Sciatic nerve (tissue), 2 donors: ENCODE results near the gene SLC30A3. TPM values are rescaled to one million over a fixed set of nuclear protein-coding genes. Genes with fewer than 3 reads are reported as not detected.

ENCODE experiments used
- ATAC-seq: fragments of 200-7000 bp; cut with Tn5 transposase; one replicate; pipeline ENCODE4 v1.9.1; 2020; ENCODE audit warnings: mild to moderate bottlenecking, moderate library complexity
- DNase-seq: peaks from one replicate; pipeline ENCODE4 v3.0.0-alpha.2; 2020; ENCODE audit warnings: low spot score
- intact Hi-C: fragments of 100-400 bp; cut with DNase I; formaldehyde crosslinking; loops from one replicate; pipeline ENCODE4 v1.14.2; 2022
- total RNA-seq: library from RNA; stranded (reverse); fragmentation: NEBNext Ultra II Directional; extraction: Animal tissue kit (Norgen Biotek cat#: 25700); gene quantifications from one replicate; pipeline ENCODE4 v1.2.1, GENCODE V29; 2021
- donor health status: DM: no; HTN: no; CAD: no.
- donor health status: DM: no; HTN: no; CAD: no.

The SLC30A3 gene
- total RNA-seq, 1 donor from 2014 or later, result not detected

- intact Hi-C loops, result loop anchor here (5.0 kb wide), 1 partner anchor 876 kb away; no protein-coding TSS in a partner anchor
- no peak for DNase-seq
- ATAC-seq, result peak; percentile 34
Observed at GRCh38 chr2:27212626-27213471, 50.0 kb downstream of the SLC30A3 start.

- DNase-seq (peak; percentile 91), ATAC-seq (peak; percentile 98)
- intact Hi-C loops, result loop anchor here (5.0 kb wide), 1 partner anchor 875 kb away; no protein-coding TSS in a partner anchor
Observed at GRCh38 chr2:27211943-27212625, 50.8 kb downstream of the SLC30A3 start, which contains the start of the genes ATRAID and SLC5A6. ATRAID (plus strand) TSS chr2:27212041; CDS start chr2:27212369, 328 bp downstream. SLC5A6 (minus strand) TSS chr2:27212268; CDS start chr2:27207650, 4,618 bp downstream.

DNA sequence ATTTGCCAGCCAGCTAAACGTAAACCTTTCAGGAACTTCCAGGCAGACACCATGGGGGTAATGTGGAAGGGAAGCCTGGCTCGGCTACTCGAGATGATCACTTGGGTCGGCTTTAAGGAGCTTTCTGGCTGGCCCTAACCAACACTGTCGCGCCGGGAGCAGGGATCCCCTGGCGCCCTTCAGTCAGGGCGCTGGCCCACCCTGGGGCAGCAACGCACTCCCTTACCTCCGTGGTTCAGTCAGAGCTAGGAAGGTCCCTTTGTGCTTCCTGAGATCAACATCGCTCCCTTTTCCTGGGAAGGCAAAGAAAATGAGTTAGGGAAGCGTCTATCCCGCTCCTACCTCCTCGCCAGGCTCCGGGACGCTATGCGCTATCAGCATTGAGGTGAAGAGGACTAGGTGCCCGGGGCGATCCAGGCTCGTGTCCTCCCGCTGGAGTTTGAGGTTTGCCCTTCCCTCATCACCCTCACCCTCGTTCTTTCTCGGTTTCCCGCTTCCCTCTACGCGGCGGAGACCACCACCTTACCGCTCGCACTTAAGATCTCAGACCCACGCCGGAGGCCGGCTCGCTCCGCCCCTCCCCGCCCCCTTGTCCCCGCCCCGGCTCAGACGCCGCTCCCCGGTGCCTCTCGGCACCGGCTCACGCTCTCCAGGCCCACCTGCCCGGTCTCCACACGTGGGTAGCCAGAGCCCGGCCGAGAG lies 51.5 kb downstream of the SLC30A3 start:
- ATAC-seq (peak; percentile 2), DNase-seq (no peak)
- intact Hi-C loops, result loop anchor here (5.0 kb wide), 1 partner anchor 874 kb away; no protein-coding TSS in a partner anchor

GRCh38 chr2:27209621-27210401 lies 53.0 kb downstream of the SLC30A3 start:
- no peak for ATAC-seq
- intact Hi-C loops, result loop anchor here (5.0 kb wide), 1 partner anchor 873 kb away; no protein-coding TSS in a partner anchor
- no peak for DNase-seq

- intact Hi-C loops, result no loop called here
- DNase-seq, result no peak
- ATAC-seq, result no peak
Observed at GRCh38 chr2:27208486-27209050, 54.3 kb downstream of the SLC30A3 start.

- ATAC-seq, result no peak
- DNase-seq, result no peak
- intact Hi-C loops, result no loop called here
Observed at GRCh38 chr2:27206346-27206745, 56.5 kb downstream of the SLC30A3 start.

DNA sequence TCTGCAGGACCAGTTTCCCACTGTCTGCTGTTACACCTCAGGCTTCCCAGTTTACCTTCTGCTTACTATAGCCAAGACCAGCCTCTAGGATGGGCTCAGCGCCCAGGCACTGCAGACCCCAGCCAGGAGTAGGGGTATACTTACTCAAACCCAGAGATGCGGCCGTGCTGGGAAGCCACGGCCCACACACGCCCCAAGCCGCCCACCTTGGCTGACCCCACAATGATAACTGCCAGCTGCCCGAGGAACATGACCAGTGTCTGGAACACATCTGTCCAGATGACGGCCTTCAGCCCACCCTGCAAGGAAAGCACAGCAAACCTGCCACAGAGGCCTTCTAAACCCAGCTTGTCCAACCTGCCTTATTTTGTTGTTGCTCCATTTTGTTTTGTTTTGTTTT lies 57.6 kb downstream of the SLC30A3 start:
- ATAC-seq, result no peak
- DNase-seq, result no peak
- intact Hi-C loops, result no loop called here

- DNase-seq (peak; percentile 38), ATAC-seq (no peak)
- intact Hi-C loops, result no loop called here
Observed at GRCh38 chr2:27204566-27204965, 58.3 kb downstream of the SLC30A3 start.

- ATAC-seq (no peak), DNase-seq (peak; percentile 33)
- intact Hi-C loops, result no loop called here
Observed at GRCh38 chr2:27203741-27204140, 59.1 kb downstream of the SLC30A3 start.

Other genes with a start within 250 kb of the SLC30A3 start
- gene TMEM214, start 230.1 kb downstream of the SLC30A3 start, total RNA-seq, result 74.0 TPM
- 16.3 TPM for gene AGBL5, start 211.4 kb downstream of the SLC30A3 start, total RNA-seq
- gene OST4, start 191.4 kb downstream of the SLC30A3 start, total RNA-seq, result 198 TPM
- gene EMILIN1, start 184.4 kb downstream of the SLC30A3 start, total RNA-seq, result 46.8 TPM
- 7.1 TPM for gene KHK, start 176.3 kb downstream of the SLC30A3 start, total RNA-seq
- gene CGREF1, start 143.9 kb downstream of the SLC30A3 start, total RNA-seq, result 4.1 TPM
- 3.6 TPM for gene ABHD1, start 139.2 kb downstream of the SLC30A3 start, total RNA-seq
- gene PREB, start 128.4 kb downstream of the SLC30A3 start, total RNA-seq, result 30.3 TPM
- not detected for gene PRR30, start 123.6 kb downstream of the SLC30A3 start, total RNA-seq
- gene TCF23, start 114.0 kb downstream of the SLC30A3 start, total RNA-seq, result not detected
- gene ATRAID, start 51.0 kb downstream of the SLC30A3 start, total RNA-seq, result 92.1 TPM
- gene SLC5A6, start 50.8 kb downstream of the SLC30A3 start, total RNA-seq, result 22.6 TPM
- 31.4 TPM for gene CAD, start 45.7 kb downstream of the SLC30A3 start, total RNA-seq
- not detected for gene DNAJC5G, start 12.4 kb upstream of the SLC30A3 start, total RNA-seq
- gene TRIM54, start 19.4 kb upstream of the SLC30A3 start, total RNA-seq, result 0.31 TPM
- 2.4 TPM for gene UCN, start 45.4 kb upstream of the SLC30A3 start, total RNA-seq
- 53.5 TPM for gene MPV17, start 60.0 kb upstream of the SLC30A3 start, total RNA-seq
- gene GTF3C2, start 93.7 kb upstream of the SLC30A3 start, total RNA-seq, result 57.1 TPM
- 39.1 TPM for gene EIF2B4, start 107.3 kb upstream of the SLC30A3 start, total RNA-seq
- gene SNX17, start 107.6 kb upstream of the SLC30A3 start, total RNA-seq, result 79.1 TPM
- 17.0 TPM for gene ZNF513, start 117.7 kb upstream of the SLC30A3 start, total RNA-seq
- 37.8 TPM for gene PPM1G, start 146.5 kb upstream of the SLC30A3 start, total RNA-seq
- gene NRBP1, start 165.6 kb upstream of the SLC30A3 start, total RNA-seq, result 77.6 TPM
- gene KRTCAP3, start 179.3 kb upstream of the SLC30A3 start, total RNA-seq, result 2.6 TPM
- gene IFT172, start 226.7 kb upstream of the SLC30A3 start, total RNA-seq, result 48.5 TPM
- 6.3 TPM for gene FNDC4, start 232.2 kb upstream of the SLC30A3 start, total RNA-seq
- gene GCKR, start 233.8 kb upstream of the SLC30A3 start, total RNA-seq, result 0.71 TPM